OCI-LY7 (cell line): ENCODE results near the gene HAL. TPM values are rescaled to one million over a fixed set of nuclear protein-coding genes. Genes with fewer than 3 reads are reported as not detected.

ENCODE experiments used
- BruUV-seq: library from RNA; stranded (reverse); fragments of 400-500 nt; replicated peaks from 2 replicates; lab custom pipeline; 2021; lab: Mats Ljungman, UMichigan
- CTCF ChIA-PET: fragments of 300-600 bp; sonication (Branson Sonifier 250); formaldehyde crosslinking; loops from one replicate; lab custom pipeline; 2022; ENCODE audit warnings: antibody characterized with exemption; ENCODE audit not compliant: unreplicated experiment; lab: Charles Lee
- POLR2A ChIA-PET: fragments of 300-600 bp; sonication (Branson Sonifier 250); formaldehyde crosslinking; loops from one replicate; lab custom pipeline; 2022; ENCODE audit warnings: antibody characterized with exemption; lab: Charles Lee
- DNase-seq: peaks from one replicate; pipeline ENCODE4 v3.0.0-alpha.2; 2015; ENCODE audit warnings: low spot score
- H2AFZ ChIP-seq: fragments of 200-600 bp; sonication (generic), shearing (Covaris generic); 2 replicates; pipeline ENCODE4 v1.6.1; 2014; ENCODE audit warnings: mild to moderate bottlenecking, antibody characterized with exemption, low read length, moderate library complexity
- H3K27ac ChIP-seq: fragments of 200-600 bp; sonication (generic); 2 replicates; pipeline ENCODE4 v1.5.1; 2014; ENCODE audit warnings: mixed run types, low read depth, mild to moderate bottlenecking, moderate library complexity, low read length, inconsistent platforms; ENCODE audit not compliant: poor library complexity, severe bottlenecking
- H3K36me3 ChIP-seq: fragments of 200-600 bp; sonication (generic); 2 replicates; pipeline ENCODE4 v1.6.1; 2014; ENCODE audit warnings: mild to moderate bottlenecking, antibody characterized with exemption, low read length, moderate library complexity, mixed read lengths; ENCODE audit not compliant: insufficient read depth
- H3K4me1 ChIP-seq: fragments of 200-600 bp; sonication (generic); 2 replicates; pipeline ENCODE4 v1.5.1; 2014; ENCODE audit warnings: mild to moderate bottlenecking, low read length; ENCODE audit not compliant: insufficient read depth, poor library complexity, severe bottlenecking
- H3K4me2 ChIP-seq: fragments of 200-600 bp; sonication (generic); 2 replicates; pipeline ENCODE4 v1.6.1; 2014; ENCODE audit warnings: mild to moderate bottlenecking, low read length
- H3K4me3 ChIP-seq: fragments of 200-600 bp; sonication (generic); 2 replicates; pipeline ENCODE4 v1.5.1; 2014; ENCODE audit warnings: mild to moderate bottlenecking, low read depth, low read length; ENCODE audit not compliant: poor library complexity, severe bottlenecking
- H3K79me2 ChIP-seq: fragments of 200-600 bp; sonication (generic); 2 replicates; pipeline ENCODE4 v1.6.1; 2016; ENCODE audit warnings: low read depth, mild to moderate bottlenecking, low read length, moderate library complexity, mixed read lengths; ENCODE audit not compliant: insufficient read depth
- H3K9me2 ChIP-seq: fragments of 200-600 bp; sonication (generic); 2 replicates; pipeline ENCODE4 v1.6.1; 2016; ENCODE audit warnings: mild to moderate bottlenecking, low read length, mixed read lengths; ENCODE audit not compliant: insufficient read depth
- H3K9me3 ChIP-seq: fragments of 200-600 bp; sonication (generic); 2 replicates; pipeline ENCODE4 v1.6.1; 2014; ENCODE audit warnings: mild to moderate bottlenecking, mixed run types, low read length, mixed read lengths
- H4K20me1 ChIP-seq: fragments of 200-600 bp; sonication (generic); 2 replicates; pipeline ENCODE4 v1.6.1; 2014; ENCODE audit warnings: mild to moderate bottlenecking, antibody characterized with exemption, low read length, moderate library complexity, mixed read lengths; ENCODE audit not compliant: insufficient read depth
- EZH2phosphoT487 ChIP-seq: fragments of 200-600 bp; sonication (generic); IDR thresholded peaks from 2 replicates; pipeline ENCODE4 v1.6.1; 2018; ENCODE audit warnings: low read depth, borderline replicate concordance, mild to moderate bottlenecking, mixed run types, antibody characterized with exemption, low read length, moderate library complexity, mixed read lengths
- intact Hi-C: fragments of 100-400 bp; cut with micrococcal nuclease; formaldehyde crosslinking; loops from one replicate; pipeline ENCODE4 v1.10.0; 2022; ENCODE audit not compliant: unreplicated experiment
- total RNA-seq, 2 experiments: library from RNA; depleted of rRNA in 1 of 2; stranded (reverse); fragments of >200 nt in 1 of 2; shearing (Covaris generic) in 1 of 2; gene quantifications; 2 replicates each; pipeline ENCODE4 v1.2.3, GENCODE V29; 2014 to 2022
- TF ChIP-seq, protein P1 (sequence below): fragments of 200-600 bp; sonication (generic); conservative IDR thresholded peaks from 2 replicates; pipeline ENCODE4 v1.5.1; 2014; ENCODE audit warnings: mild to moderate bottlenecking, antibody characterized with exemption, low read length, moderate library complexity, mixed read lengths

HAL gene
- total RNA-seq, 2 experiments from 2014 or later = 0.25 to 1.4 TPM

DNA sequence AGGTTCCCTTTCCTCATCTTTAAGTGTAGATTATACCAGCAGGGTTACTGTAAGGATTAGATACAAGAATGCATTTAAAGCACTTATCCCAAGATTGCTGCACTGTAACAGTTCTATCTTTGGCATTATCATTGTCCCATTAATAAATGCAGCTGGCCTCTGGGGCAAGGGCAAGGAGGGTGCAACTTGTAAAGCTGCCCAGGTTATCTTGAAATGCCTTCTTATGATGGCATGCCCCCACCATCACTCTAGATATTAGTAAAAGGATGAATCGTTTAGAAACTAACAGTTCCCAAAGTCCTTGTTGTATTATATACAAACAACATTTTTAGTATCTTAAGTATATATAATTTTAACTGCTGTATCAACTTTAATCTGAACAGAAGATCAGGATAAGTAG, 32.4 kb upstream of the HAL start:
- Histone ChIP-seq H2AFZ (no peak overlapping the region), H3K27ac (no peak overlapping the region), H3K4me1 (peaks cover 14% of the 10 kb centered on the region), H3K4me2 (no peak overlapping the region), H3K9me2 (no peaks in the 10 kb centered on the region), H4K20me1 (no peaks in the 10 kb centered on the region), H3K9me3 (no peaks in the 10 kb centered on the region), H3K79me2 (peaks cover 37% of the 10 kb centered on the region; the same call in 1 of the 2 replicates), H3K36me3 (peaks cover 54% of the 10 kb centered on the region), H3K4me3 (no peak overlapping the region)
- TF ChIP-seq EZH2phosphoT487 = no peak
- TF ChIP-seq, protein P1, sequence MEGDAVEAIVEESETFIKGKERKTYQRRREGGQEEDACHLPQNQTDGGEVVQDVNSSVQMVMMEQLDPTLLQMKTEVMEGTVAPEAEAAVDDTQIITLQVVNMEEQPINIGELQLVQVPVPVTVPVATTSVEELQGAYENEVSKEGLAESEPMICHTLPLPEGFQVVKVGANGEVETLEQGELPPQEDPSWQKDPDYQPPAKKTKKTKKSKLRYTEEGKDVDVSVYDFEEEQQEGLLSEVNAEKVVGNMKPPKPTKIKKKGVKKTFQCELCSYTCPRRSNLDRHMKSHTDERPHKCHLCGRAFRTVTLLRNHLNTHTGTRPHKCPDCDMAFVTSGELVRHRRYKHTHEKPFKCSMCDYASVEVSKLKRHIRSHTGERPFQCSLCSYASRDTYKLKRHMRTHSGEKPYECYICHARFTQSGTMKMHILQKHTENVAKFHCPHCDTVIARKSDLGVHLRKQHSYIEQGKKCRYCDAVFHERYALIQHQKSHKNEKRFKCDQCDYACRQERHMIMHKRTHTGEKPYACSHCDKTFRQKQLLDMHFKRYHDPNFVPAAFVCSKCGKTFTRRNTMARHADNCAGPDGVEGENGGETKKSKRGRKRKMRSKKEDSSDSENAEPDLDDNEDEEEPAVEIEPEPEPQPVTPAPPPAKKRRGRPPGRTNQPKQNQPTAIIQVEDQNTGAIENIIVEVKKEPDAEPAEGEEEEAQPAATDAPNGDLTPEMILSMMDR = no peak
- POLR2A ChIA-PET = interaction anchor here (0.5 to 0.7 kb wide), 2 partner anchors 30 to 39 kb away, joined by 3 to 4 read pairs; no protein-coding TSS in a partner anchor
- DNase-seq = no peak
- BruUV-seq = no TSS peak
- intact Hi-C loops = no loop called here
- CTCF ChIA-PET = no interaction called here

DNA sequence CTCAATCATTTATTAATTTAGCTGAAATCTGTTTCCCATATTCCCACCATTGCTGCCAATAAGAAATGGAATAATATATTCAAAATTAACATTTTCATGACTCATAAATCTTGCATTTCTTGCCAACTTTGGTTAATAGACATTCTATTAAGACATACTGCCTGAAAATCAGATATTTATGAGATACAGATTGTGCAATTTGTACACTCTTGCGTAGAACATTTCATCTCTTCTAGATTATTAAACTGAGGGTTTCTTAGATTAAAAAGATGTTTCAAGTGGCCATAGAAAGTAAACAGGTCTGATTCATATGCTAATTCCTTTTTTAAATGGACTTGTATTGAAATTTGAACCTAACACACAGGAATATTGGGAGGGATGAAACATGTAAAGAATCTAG, 30.2 kb upstream of the HAL start:
- Histone ChIP-seq H3K36me3 (peaks cover 75% of the 10 kb centered on the region), H2AFZ (no peak overlapping the region), H3K4me1 (peaks cover 10% of the 10 kb centered on the region), H3K9me2 (no peaks in the 10 kb centered on the region), H3K4me2 (no peak overlapping the region), H3K27ac (no peak overlapping the region), H3K9me3 (no peaks in the 10 kb centered on the region), H3K4me3 (no peak overlapping the region), H3K79me2 (peaks cover 16% of the 10 kb centered on the region; the same call in 1 of the 2 replicates), H4K20me1 (no peaks in the 10 kb centered on the region)
- no TSS peak for BruUV-seq
- CTCF ChIA-PET = no interaction called here
- intact Hi-C loops = no loop called here
- no peak for DNase-seq
- no peak for TF ChIP-seq EZH2phosphoT487
- TF ChIP-seq, protein P1 = no peak
- POLR2A ChIA-PET = interaction anchor here (0.5 to 0.7 kb wide), 2 partner anchors 33 to 52 kb away, joined by 3 read pairs; no protein-coding TSS in a partner anchor

DNA sequence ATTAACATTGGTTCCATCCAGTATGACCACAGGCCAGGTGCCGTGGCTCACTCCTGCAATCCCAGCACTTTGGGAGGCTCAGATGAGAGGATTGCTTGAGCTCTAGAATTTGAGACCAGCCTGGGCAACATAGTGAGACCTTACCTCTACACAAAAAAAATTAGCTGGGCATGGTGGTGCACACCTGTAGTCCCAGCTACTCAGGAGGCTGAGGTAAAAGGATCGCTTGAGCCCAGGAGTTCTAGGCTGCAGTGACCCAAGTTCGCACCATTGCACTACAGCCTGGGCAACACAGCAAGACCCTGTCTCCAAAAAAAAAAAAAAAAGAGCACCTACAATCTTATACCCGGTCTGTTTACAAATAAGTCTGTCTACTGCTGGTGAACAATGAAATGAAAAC, 29.4 kb upstream of the HAL start:
- ChIA-PET POLR2A (interaction anchor here (0.7 kb wide), 1 partner anchor 51 kb away, joined by 3 read pairs; no protein-coding TSS in a partner anchor), CTCF (no interaction called here)
- H3K4me2 ChIP-seq = no peak overlapping the region
- H3K36me3 ChIP-seq = peaks cover 77% of the 10 kb centered on the region
- no peaks in the 10 kb centered on the region for H3K9me3 ChIP-seq
- no peak for DNase-seq
- no peak overlapping the region for H3K27ac ChIP-seq
- H3K4me3 ChIP-seq = no peak overlapping the region
- no peak for TF ChIP-seq EZH2phosphoT487
- TF ChIP-seq, protein P1 = no peak
- no TSS peak for BruUV-seq
- no peaks in the 10 kb centered on the region for H3K9me2 ChIP-seq
- peaks cover 8% of the 10 kb centered on the region; the same call in 1 of the 2 replicates for H3K79me2 ChIP-seq
- no peak overlapping the region for H2AFZ ChIP-seq
- H3K4me1 ChIP-seq = peaks cover 18% of the 10 kb centered on the region
- H4K20me1 ChIP-seq = no peaks in the 10 kb centered on the region
- intact Hi-C loops = no loop called here
